C4-2B (cell line): ENCODE data around the gene GNMT.
"Not testable (repeated sequence)": the region's sequence is repeated elsewhere in the genome, so short reads cannot be mapped to it uniquely, and the experiment has no call there.

Experiments
- H3K27ac ChIP-seq: fragments of 450-650 bp; 2 replicates; pipeline ENCODE4 v1.5.1; 2017
- ZFX ChIP-seq: fragments of 450-650 bp; IDR thresholded peaks from 2 replicates; pipeline ENCODE4 v1.6.1; 2017
- TF ChIP-seq, protein P1 (sequence below): fragments of 450-650 bp; conservative IDR thresholded peaks from 2 replicates; pipeline ENCODE4 v1.5.1; 2017; ENCODE audit warnings: mild to moderate bottlenecking

The GNMT gene

GRCh38 chr6:42937548-42938427 lies 22.8 kb upstream of the GNMT start:
- H3K27ac ChIP-seq, result peak overlapping the region; percentile 51; the same call in 1 of the 2 replicates
- TF ChIP-seq, protein P1, sequence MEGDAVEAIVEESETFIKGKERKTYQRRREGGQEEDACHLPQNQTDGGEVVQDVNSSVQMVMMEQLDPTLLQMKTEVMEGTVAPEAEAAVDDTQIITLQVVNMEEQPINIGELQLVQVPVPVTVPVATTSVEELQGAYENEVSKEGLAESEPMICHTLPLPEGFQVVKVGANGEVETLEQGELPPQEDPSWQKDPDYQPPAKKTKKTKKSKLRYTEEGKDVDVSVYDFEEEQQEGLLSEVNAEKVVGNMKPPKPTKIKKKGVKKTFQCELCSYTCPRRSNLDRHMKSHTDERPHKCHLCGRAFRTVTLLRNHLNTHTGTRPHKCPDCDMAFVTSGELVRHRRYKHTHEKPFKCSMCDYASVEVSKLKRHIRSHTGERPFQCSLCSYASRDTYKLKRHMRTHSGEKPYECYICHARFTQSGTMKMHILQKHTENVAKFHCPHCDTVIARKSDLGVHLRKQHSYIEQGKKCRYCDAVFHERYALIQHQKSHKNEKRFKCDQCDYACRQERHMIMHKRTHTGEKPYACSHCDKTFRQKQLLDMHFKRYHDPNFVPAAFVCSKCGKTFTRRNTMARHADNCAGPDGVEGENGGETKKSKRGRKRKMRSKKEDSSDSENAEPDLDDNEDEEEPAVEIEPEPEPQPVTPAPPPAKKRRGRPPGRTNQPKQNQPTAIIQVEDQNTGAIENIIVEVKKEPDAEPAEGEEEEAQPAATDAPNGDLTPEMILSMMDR, result no peak
- no peak for TF ChIP-seq ZFX

DNA sequence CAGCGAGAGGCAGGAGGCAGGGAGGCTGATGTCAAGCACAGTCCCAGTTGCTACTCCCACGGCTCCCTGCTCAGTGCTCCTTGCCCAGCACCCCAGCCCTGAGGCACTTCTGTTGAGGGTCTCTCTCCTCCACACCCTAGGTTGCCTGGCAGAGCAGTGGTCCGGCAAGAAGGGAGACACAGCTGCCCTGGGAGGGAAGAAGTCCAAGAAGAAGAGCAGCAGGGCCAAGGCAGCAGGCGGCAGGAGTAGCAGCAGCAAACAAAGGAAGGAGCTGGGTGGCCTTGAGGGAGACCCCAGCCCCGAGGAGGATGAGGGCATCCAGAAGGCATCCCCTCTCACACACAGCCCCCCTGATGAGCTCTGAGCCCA lies 22.1 kb upstream of the GNMT start:
- peak overlapping the region; percentile 51 for H3K27ac ChIP-seq
- no peak for TF ChIP-seq ZFX
- TF ChIP-seq, protein P1, result no peak

DNA sequence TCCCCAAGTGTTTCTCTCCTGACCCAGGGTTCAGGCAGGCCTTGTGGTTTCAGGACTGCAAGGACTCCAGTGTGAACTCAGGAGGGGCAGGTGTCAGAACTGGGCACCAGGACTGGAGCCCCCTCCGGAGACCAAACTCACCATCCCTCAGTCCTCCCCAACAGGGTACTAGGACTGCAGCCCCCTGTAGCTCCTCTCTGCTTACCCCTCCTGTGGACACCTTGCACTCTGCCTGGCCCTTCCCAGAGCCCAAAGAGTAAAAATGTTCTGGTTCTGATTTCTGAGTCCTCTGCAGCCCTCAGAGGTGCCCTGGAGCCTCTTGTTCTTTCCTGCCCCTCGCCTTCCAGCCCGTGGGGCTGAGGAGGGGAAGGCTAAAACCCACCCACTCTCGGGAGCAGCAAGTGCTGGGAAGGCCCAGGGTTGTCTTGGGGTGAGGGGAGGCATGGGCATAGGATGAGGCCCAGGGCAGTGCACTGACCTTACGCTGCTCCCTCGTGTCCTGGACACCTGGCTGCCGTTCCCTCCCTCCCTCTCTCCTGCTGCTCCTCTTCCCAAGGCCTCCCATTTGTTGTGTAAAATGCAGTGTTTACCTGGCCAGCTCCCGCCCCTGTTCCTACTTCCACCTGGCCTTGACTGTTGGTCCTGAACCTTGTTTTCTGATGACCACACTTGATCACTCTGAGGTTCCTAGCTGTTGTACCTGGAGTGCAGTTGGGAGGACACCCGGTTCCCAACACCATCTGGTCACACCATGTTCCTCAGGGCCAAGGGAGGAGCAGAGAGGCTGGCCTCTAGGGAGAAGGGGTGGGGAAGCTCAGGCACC lies 21.4 kb upstream of the GNMT start:
- TF ChIP-seq ZFX, result no peak
- TF ChIP-seq, protein P1, result no peak
- H3K27ac ChIP-seq, result peak overlapping the region; percentile 51

GRCh38 chr6:42939810-42940167 lies 20.8 kb upstream of the GNMT start:
- TF ChIP-seq, protein P1, result no peak
- no peak for TF ChIP-seq ZFX
- peak overlapping the region; percentile 51 for H3K27ac ChIP-seq

- TF ChIP-seq ZFX, result no peak
- TF ChIP-seq, protein P1, result no peak
These were observed 20.0 kb upstream of the GNMT start for GRCh38 chr6:42940493-42941045.

DNA sequence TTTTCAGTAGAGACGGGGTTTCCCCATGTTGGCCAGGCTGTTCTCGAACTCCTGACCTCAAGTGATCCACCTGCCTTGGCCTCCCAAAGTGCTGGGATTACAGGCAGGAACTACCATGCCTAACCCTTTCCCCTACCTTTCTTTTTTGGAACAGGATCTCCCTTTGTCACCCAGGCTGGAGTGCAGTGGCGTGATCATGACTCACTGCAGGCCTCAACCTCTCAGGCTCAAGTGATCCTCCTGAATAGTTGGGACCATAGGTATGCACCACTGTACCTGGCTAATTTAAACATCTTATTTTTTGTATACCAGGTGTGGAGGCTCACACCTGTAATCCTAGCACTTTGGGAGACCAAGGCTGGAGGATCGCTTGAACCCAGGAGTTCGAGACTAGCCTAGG lies 19.2 kb upstream of the GNMT start:
- not testable (repeated sequence) for H3K27ac ChIP-seq

More at GRCh38 chr6:42940493-42941045, 20.0 kb upstream of the GNMT start:
- H3K27ac ChIP-seq, result no peak overlapping the region; the same call in 1 of the 2 replicates

DNA sequence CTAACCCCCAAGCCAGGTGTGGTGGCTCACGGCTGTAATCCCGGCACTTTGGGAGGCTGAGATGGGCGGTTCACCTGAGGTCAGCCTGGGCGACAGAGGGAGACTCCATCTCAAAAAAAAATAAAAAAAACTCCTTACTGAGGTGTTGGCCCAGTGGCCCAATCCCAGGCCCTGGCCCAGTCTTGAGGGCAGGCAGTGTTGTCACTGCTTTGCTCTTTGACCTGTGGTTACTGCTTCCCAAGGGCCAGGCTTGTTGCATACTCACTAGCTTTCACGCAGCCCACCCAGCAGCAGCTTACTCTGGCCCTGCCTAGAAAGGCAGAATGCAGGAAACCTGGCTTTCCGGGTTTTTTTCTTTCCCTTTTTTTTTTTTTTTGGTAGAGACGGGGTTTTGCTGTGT lies 18.1 kb upstream of the GNMT start:
- TF ChIP-seq, protein P1, result no peak
- no peak for TF ChIP-seq ZFX
- no peak overlapping the region for H3K27ac ChIP-seq
